Loucy (cell line): ENCODE data around the gene LIPC.
A peak's percentile ranks its signal among the peaks of the same experiment; 100 is the strongest.

Source experiments
- H2AFZ ChIP-seq: fragments of 200-600 bp; sonication (generic); 2 replicates; pipeline ENCODE4 v1.6.0; 2016; ENCODE audit warnings: antibody characterized with exemption, mild to moderate bottlenecking, low read length, moderate library complexity
- H3F3A ChIP-seq: fragments of 200-600 bp; 2 replicates; pipeline ENCODE4 v1.6.0; 2016; ENCODE audit warnings: antibody characterized with exemption, low read depth, mild to moderate bottlenecking
- H3K27me3 ChIP-seq: fragments of 200-600 bp; sonication (generic); 2 replicates; pipeline ENCODE4 v1.6.1; 2014; ENCODE audit warnings: low read length, mild to moderate bottlenecking; ENCODE audit not compliant: insufficient read depth, poor library complexity, severe bottlenecking
- H3K36me3 ChIP-seq: fragments of 200-600 bp; sonication (generic); 2 replicates; pipeline ENCODE4 v1.6.1; 2016; ENCODE audit warnings: low read length; ENCODE audit not compliant: insufficient read depth
- H3K4me1 ChIP-seq: fragments of 200-600 bp; sonication (generic); 2 replicates; pipeline ENCODE4 v1.5.1; 2014; ENCODE audit warnings: low read length, mild to moderate bottlenecking; ENCODE audit not compliant: insufficient read depth, poor library complexity, severe bottlenecking
- H3K4me2 ChIP-seq: fragments of 200-600 bp; sonication (generic); 2 replicates; pipeline ENCODE4 v1.6.0; 2014; ENCODE audit warnings: antibody characterized with exemption, low read length, low read depth, mild to moderate bottlenecking; ENCODE audit not compliant: poor library complexity, severe bottlenecking
- H3K4me3 ChIP-seq: fragments of 200-600 bp; sonication (generic); 2 replicates; pipeline ENCODE4 v1.5.1; 2014; ENCODE audit warnings: low read length, mild to moderate bottlenecking, mixed read lengths; ENCODE audit not compliant: poor library complexity, severe bottlenecking
- H3K79me2 ChIP-seq: fragments of 200-600 bp; sonication (generic); 2 replicates; pipeline ENCODE4 v1.6.1; 2014; ENCODE audit warnings: low read length; ENCODE audit not compliant: insufficient read depth
- H3K9ac ChIP-seq: fragments of 200-600 bp; sonication (generic); 2 replicates; pipeline ENCODE4 v1.6.0; 2014; ENCODE audit warnings: mild to moderate bottlenecking, low read depth, low read length, moderate library complexity; ENCODE audit not compliant: poor library complexity, severe bottlenecking
- H3K9me2 ChIP-seq: fragments of 200-600 bp; sonication (generic); replicated peaks from 2 replicates; pipeline ENCODE4 v1.6.1; 2016; ENCODE audit warnings: low read depth, low read length, mixed read lengths
- H3K9me3 ChIP-seq: fragments of 200-600 bp; sonication (generic); 2 replicates; pipeline ENCODE4 v1.6.1; 2014; ENCODE audit warnings: mild to moderate bottlenecking, antibody characterized with exemption, low read length, low read depth; ENCODE audit not compliant: insufficient read depth
- H4K20me1 ChIP-seq: fragments of 200-600 bp; sonication (generic); 2 replicates; pipeline ENCODE4 v1.6.0; 2014; ENCODE audit warnings: antibody characterized with exemption, low read length, mild to moderate bottlenecking; ENCODE audit not compliant: insufficient read depth, poor library complexity, severe bottlenecking
- EZH2phosphoT487 ChIP-seq: fragments of 200-600 bp; IDR thresholded peaks from 2 replicates; pipeline ENCODE4 v1.6.1; 2018; ENCODE audit warnings: antibody characterized with exemption, mild to moderate bottlenecking, moderate library complexity, borderline replicate concordance
- TF ChIP-seq, protein P1 (sequence below): fragments of 200-600 bp; sonication (generic); conservative IDR thresholded peaks from 2 replicates; pipeline ENCODE4 v1.5.1; 2014; ENCODE audit warnings: mild to moderate bottlenecking, antibody characterized with exemption, low read length

The LIPC gene

DNA sequence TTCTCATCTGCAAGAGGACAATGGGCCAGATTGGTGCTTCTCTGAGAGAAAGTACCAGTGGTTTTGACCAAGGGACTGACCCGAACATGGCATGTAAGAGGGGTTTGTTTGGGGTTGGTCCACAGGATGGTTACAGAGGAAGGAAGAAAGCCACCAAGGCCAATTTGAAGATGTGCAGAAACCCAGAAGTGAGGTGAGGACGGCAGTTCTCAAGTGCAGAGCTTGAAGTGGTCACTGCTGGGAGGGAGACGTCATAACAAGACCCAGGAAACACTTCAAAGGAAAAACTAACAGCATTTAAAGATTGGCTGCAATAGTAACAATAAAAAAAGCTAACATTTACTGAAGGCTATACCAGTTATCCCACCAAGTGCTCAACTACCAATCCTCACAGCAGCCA lies 29.1 kb downstream of the LIPC start:
- Histone ChIP-seq H3K4me2 (no peak overlapping the region), H3K4me1 (peaks cover 71% of the 10 kb centered on the region), H3K79me2 (no peaks in the 10 kb centered on the region), H4K20me1 (no peaks in the 10 kb centered on the region), H3K36me3 (no peaks in the 10 kb centered on the region), H3F3A (no peaks in the 10 kb centered on the region), H3K4me3 (no peak overlapping the region), H3K27me3 (no peaks in the 10 kb centered on the region), H3K9ac (no peak overlapping the region), H2AFZ (no peak overlapping the region), H3K9me3 (no peaks in the 10 kb centered on the region), H3K9me2 (no peaks in the 10 kb centered on the region)
- no peak for TF ChIP-seq EZH2phosphoT487
- TF ChIP-seq, protein P1, sequence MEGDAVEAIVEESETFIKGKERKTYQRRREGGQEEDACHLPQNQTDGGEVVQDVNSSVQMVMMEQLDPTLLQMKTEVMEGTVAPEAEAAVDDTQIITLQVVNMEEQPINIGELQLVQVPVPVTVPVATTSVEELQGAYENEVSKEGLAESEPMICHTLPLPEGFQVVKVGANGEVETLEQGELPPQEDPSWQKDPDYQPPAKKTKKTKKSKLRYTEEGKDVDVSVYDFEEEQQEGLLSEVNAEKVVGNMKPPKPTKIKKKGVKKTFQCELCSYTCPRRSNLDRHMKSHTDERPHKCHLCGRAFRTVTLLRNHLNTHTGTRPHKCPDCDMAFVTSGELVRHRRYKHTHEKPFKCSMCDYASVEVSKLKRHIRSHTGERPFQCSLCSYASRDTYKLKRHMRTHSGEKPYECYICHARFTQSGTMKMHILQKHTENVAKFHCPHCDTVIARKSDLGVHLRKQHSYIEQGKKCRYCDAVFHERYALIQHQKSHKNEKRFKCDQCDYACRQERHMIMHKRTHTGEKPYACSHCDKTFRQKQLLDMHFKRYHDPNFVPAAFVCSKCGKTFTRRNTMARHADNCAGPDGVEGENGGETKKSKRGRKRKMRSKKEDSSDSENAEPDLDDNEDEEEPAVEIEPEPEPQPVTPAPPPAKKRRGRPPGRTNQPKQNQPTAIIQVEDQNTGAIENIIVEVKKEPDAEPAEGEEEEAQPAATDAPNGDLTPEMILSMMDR = no peak

DNA sequence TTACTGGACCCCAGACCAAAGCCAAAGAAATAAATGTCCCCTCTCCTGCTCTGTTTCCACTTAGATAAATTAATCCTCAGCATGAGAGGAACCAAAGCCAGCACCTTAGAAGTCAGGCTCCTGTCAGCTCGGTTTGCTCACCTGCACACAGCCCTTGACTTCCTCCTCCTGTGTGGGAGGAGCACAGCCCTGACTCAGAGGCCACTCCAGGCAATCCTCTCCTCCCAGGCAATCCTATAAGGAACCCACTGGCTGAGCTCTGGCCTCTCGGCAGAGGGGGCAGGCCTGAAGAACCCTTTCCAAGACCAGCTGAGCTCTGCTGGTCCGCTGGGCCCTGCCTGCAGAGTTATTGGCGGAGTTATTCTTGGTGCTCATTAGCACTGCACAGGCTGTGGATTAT lies 30.8 kb downstream of the LIPC start:
- Histone ChIP-seq H3K27me3 (no peaks in the 10 kb centered on the region), H3K9me2 (no peaks in the 10 kb centered on the region), H3K36me3 (no peaks in the 10 kb centered on the region), H3K9me3 (no peaks in the 10 kb centered on the region), H3K4me2 (no peak overlapping the region), H3K4me1 (peaks cover 73% of the 10 kb centered on the region), H3K4me3 (no peak overlapping the region), H4K20me1 (no peaks in the 10 kb centered on the region), H2AFZ (no peak overlapping the region), H3K79me2 (no peaks in the 10 kb centered on the region), H3F3A (no peaks in the 10 kb centered on the region), H3K9ac (no peak overlapping the region)
- TF ChIP-seq EZH2phosphoT487 = no peak
- TF ChIP-seq, protein P1 = no peak

DNA sequence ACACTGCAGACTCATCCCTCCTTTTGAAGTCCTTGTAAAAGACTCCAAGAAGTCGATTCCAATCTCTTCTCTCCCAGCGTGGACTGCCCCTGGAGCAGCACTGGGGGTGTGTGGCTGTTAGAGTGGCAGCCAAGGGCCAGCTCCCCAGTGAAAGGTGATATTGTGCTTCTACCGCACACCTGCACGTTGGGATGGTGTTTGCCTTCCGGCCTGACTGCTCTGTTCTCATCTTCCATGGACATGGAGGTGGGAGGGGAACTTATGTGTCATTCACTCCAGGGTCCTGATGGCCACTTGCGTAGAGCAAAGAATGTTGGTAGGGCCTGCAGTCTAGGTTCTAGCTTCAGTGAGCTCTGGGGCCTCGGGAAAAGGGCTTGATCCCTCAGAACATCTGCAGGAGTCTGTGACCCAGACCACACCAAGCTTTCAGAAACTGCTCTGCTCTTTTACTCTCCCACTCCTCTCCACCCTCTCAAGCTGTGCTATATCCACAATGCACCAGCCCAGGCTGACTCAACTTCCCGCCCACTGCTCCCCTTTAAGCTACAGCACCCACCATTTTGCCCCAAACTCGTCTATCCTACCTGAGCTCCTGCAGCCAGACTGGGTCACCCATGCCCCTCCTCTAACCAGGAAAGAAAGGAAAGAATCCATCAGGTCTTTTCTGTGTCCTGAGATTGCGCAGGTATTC lies 31.3 kb downstream of the LIPC start:
- Histone ChIP-seq H3K4me3 (no peak overlapping the region), H3K79me2 (no peaks in the 10 kb centered on the region), H3F3A (no peaks in the 10 kb centered on the region), H4K20me1 (no peaks in the 10 kb centered on the region), H2AFZ (no peak overlapping the region), H3K9ac (peak overlapping the region; percentile 16), H3K9me2 (no peaks in the 10 kb centered on the region), H3K36me3 (no peaks in the 10 kb centered on the region), H3K9me3 (no peaks in the 10 kb centered on the region), H3K4me1 (peaks cover 73% of the 10 kb centered on the region), H3K27me3 (no peaks in the 10 kb centered on the region), H3K4me2 (peak overlapping the region; percentile 47)
- TF ChIP-seq EZH2phosphoT487 = no peak
